GM18873 (cell line): ENCODE data around the gene HOXA4.

Experiments
- ATAC-seq: cut with Tn5 transposase; IDR thresholded peaks from one replicate; pipeline ENCODE4 v1.9.1; 2021; ENCODE audit warnings: mild to moderate bottlenecking, moderate library complexity, moderate number of reproducible peaks; ENCODE audit not compliant: unreplicated experiment, low FRiP score

HOXA4 gene

GRCh38 chr7:27122077-27122910 lies 8.3 kb downstream of the HOXA4 start:
- ATAC-seq: no peak

GRCh38 chr7:27121684-27122076 lies 8.9 kb downstream of the HOXA4 start:
- ATAC-seq: no peak

GRCh38 chr7:27119412-27119911 lies 11.1 kb downstream of the HOXA4 start:
- ATAC-seq: no peak

DNA sequence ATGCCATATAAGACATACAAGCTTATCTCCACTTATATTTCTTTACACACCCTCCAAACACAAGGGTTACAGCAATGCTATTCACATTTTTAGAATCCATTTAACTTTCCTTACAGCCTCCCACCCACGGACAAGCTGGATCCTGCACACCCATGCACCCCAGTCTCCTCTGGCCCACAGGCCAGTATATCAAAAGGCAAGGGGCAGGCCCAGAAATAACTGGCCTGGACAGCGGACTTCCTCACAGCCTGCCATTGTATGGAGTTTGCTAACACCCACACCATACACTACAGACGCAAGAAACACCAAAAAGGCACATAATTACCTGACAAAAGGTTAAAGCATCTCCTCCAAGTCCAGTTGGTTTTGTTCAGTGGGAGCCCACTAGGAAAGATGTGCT lies 12.0 kb downstream of the HOXA4 start:
- no peak for ATAC-seq

GRCh38 chr7:27117887-27118491 lies 12.6 kb downstream of the HOXA4 start:
- no peak for ATAC-seq

DNA sequence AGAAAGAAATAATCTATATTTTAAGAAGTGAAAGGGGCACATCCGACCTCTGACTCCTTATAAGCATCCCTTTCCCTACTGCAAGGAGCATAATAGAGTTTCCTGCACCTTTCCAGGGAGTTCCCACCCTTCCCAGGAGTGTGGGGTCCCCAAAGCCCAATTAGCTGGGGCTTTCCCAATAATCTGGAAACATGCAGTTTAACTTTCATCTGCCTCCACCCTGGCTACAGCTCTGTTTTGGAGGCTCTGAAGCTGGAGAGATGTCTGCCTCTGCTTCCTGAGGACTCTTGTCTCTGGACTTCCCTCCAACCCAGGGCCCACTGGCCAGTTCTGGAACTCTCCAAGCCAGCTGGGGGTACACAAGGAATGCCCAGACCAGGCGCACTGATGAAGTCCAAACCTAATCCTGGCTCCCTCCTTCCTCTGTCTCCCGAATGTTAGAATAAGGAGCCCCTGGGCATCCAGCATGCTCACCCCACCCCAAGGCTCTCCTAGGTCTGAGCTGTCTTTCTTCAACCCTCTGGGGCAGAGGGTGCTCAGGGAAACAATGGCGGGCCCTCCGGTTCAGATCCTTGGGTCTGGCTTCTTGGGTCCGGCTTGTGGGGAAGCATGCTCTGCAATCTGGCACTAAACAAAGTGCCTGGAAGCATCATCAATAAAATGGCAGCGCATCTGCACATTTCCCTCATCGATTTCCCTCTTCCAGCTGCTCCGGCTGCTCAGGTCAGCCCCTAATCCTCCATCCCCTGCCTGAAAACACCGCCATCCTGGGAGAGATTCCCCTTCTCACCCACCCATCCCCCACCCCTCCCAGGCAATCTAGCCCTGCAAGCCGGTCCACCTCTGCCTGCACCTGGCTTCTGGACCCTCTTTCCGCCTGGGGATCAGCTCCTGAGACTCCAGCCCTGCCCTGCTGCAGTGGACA lies 13.3 kb downstream of the HOXA4 start:
- ATAC-seq: no peak

- ATAC-seq: no peak
These were observed 14.3 kb downstream of the HOXA4 start for GRCh38 chr7:27116031-27116961.

- no peak for ATAC-seq
These were observed 15.1 kb downstream of the HOXA4 start for GRCh38 chr7:27115221-27116026.

DNA sequence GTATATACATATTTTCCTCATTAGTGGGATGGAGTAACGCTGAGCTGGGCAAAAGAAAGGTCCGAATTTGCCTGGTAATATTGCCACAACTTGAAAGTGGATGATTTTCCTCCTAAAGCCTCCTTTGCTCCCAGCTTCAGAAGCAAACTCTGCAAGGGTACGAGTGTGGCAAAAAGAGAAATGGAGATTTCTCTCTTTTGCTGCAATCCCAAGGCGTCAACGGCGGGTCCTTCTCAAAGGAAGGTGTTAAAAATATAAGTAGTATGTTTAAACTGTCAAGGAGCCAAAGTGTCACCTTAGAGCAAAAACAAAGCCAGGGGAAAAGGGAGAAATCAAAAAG lies 15.7 kb downstream of the HOXA4 start:
- ATAC-seq: no peak

GRCh38 chr7:27113991-27114769 lies 16.4 kb downstream of the HOXA4 start:
- ATAC-seq: no peak

- ATAC-seq: no peak
These were observed 17.3 kb downstream of the HOXA4 start for GRCh38 chr7:27112955-27113949.

- no peak for ATAC-seq
These were observed 18.2 kb downstream of the HOXA4 start for GRCh38 chr7:27112361-27112760.

DNA sequence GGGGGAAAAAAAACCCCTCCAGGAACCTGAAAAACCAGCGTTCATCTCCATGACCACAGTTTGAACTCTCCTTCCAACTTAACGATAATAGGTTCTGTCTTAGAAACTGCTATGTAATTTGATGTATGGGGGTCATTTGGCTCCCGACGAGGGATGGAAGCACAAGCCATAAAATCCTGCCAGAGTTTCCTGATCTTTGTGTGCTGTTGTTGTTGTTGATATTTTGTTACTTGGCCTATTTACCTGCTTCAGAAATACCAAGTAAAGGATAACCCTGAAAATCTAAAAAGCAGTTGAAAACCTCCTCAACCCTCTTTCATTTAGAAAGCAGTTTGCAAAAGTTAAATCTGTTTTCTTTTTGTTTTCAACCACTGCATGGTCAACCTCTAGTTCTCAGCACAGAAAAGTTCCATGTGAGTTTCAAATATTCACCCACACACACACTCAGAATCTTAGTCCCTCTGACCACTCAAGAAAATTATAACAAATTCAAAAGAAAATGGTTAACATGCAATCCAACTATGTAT lies 18.7 kb downstream of the HOXA4 start:
- no peak for ATAC-seq

- ATAC-seq: no peak
These were observed 19.4 kb downstream of the HOXA4 start for GRCh38 chr7:27111042-27111750.

DNA sequence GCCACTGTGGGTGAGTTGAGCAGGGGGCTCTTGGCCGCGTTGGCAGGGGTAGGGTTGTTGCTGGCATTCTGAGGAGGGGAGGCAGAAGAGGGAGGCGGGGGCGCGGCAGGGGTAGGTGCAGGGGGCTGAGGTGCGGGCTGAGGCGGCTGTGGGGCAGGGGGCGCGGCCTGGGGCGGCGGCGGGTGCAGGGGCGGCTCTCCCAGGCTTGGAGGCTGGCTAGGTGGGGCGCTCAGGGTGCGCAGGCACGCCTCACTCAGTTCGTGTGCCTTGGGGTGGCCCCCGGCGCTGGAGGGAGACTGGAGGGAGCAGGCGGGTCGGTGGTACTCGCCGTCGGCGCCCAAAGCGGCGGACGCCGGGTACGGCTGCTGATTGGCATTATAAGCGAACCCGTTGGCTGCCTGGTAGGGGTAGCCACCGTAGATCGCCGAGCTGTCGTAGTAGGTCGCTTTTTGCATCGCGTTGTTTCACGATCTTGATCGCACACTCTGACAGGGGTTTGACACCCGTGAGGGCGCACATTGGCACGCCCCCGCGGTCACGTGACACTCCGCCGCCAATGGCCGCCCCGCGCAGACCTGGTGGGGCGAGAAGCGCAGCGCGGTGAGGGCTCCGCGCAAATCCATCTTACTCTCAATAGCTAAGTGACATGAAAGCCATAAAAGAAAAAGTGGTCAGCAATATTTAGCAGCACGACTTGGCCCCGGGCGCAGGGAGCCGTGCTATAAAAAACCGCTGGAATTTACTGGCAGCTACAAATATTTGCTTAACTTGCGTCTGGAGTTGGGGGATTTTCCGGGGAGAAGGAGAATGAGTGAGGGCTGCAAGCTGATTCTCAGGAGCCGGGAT lies 20.1 kb downstream of the HOXA4 start:
- ATAC-seq: no peak
